K562 (cell line): ENCODE data around the gene SMURF1.

Experiments used
- GTF2A2 ChIP-seq: IDR thresholded peaks from 2 replicates; pipeline ENCODE4 v1.6.1; 2016; ENCODE audit warnings: mild to moderate bottlenecking, missing genetic modification characterization, missing compliant biosample characterization
- HDAC1 ChIP-seq, 2 experiments: fragments of 450-650 bp; IDR thresholded peaks; 2 replicates each; pipeline ENCODE4 v1.6.1; 2016 to 2017; ENCODE audit warnings: inconsistent platforms in 1 of 2, mild to moderate bottlenecking in 1 of 2, moderate library complexity in 1 of 2
- ZBTB33 ChIP-seq: sonication (generic); formaldehyde crosslinking; IDR thresholded peaks from 2 replicates; pipeline ENCODE4 v1.8.1; 2023; ENCODE audit warnings: mild to moderate bottlenecking, missing genetic modification reagents
- TF ChIP-seq, protein P1 (sequence below), 3 experiments: IDR thresholded peaks in 2 of 3; conservative IDR thresholded peaks in 1 of 3; 2 replicates each; pipeline ENCODE4 v1.5.1; 2011 to 2012; ENCODE audit warnings: low read length in 3 of 3, mild to moderate bottlenecking in 3 of 3, control low read depth in 2 of 3, improper control_type of control experiment in 1 of 3, inconsistent platforms in 1 of 3, low read depth in 1 of 3, mixed read lengths in 1 of 3, moderate library complexity in 1 of 3; ENCODE audit not compliant: insufficient read depth in 2 of 3

- TF ChIP-seq GTF2A2 (tag) (no peak), HDAC1 (IDR thresholded peaks at IDR 0.05) (no peak), ZBTB33 (CRISPR knock-in tag) (no peak)
- TF ChIP-seq, protein P1, sequence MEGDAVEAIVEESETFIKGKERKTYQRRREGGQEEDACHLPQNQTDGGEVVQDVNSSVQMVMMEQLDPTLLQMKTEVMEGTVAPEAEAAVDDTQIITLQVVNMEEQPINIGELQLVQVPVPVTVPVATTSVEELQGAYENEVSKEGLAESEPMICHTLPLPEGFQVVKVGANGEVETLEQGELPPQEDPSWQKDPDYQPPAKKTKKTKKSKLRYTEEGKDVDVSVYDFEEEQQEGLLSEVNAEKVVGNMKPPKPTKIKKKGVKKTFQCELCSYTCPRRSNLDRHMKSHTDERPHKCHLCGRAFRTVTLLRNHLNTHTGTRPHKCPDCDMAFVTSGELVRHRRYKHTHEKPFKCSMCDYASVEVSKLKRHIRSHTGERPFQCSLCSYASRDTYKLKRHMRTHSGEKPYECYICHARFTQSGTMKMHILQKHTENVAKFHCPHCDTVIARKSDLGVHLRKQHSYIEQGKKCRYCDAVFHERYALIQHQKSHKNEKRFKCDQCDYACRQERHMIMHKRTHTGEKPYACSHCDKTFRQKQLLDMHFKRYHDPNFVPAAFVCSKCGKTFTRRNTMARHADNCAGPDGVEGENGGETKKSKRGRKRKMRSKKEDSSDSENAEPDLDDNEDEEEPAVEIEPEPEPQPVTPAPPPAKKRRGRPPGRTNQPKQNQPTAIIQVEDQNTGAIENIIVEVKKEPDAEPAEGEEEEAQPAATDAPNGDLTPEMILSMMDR (IDR thresholded peaks at IDR 0.05 in 2 of 3, conservative IDR thresholded peaks at IDR 0.05 in 1 of 3; ENCODE audit: insufficient read depth in 2 of 3, low read depth in 1 of 3, low read length in 3 of 3), result no peak
Observed at GRCh38 chr7:99131290-99131689, 12.6 kb downstream of the SMURF1 start.
